GM10266 (cell line): Measurements from ENCODE around the gene NDUFV2.

Source experiments
- DNase-seq: peaks from one replicate; pipeline ENCODE4 v3.0.0; 2012; ENCODE audit errors: extremely low spot score
- CTCF ChIP-seq: IDR thresholded peaks from 2 replicates; pipeline ENCODE4 v1.5.1; 2012; ENCODE audit warnings: mild to moderate bottlenecking, low read depth; ENCODE audit not compliant: control insufficient read depth, insufficient read depth; ENCODE audit errors: missing control alignments

The NDUFV2 gene

GRCh38 chr18:9135081-9135911 lies 32.8 kb downstream of the NDUFV2 start:
- TF ChIP-seq CTCF = no peak

DNA sequence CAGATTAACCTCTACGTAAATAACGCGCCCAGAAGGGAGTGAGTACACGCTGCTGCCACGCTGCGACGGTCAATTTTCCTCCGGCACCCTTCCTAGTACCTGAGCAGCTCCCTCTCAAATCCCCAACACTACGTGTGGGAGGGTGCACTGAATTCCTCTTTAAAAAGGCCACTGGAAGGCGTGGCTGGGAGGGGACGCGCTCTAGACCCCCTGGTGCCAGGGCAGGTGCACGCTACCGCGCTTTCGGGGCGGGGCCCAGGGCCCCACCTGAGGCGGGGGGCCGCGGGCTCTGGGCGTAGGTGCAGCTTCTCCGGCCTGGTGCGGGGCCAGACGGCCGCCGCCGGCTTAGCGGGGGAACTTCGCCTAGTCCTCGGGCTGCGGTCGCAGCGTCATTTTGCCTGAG lies 33.4 kb downstream of the NDUFV2 start:
- DNase-seq = no peak
- no peak for TF ChIP-seq CTCF

More at GRCh38 chr18:9135081-9135911, 32.8 kb downstream of the NDUFV2 start:
- no peak for DNase-seq

DNA sequence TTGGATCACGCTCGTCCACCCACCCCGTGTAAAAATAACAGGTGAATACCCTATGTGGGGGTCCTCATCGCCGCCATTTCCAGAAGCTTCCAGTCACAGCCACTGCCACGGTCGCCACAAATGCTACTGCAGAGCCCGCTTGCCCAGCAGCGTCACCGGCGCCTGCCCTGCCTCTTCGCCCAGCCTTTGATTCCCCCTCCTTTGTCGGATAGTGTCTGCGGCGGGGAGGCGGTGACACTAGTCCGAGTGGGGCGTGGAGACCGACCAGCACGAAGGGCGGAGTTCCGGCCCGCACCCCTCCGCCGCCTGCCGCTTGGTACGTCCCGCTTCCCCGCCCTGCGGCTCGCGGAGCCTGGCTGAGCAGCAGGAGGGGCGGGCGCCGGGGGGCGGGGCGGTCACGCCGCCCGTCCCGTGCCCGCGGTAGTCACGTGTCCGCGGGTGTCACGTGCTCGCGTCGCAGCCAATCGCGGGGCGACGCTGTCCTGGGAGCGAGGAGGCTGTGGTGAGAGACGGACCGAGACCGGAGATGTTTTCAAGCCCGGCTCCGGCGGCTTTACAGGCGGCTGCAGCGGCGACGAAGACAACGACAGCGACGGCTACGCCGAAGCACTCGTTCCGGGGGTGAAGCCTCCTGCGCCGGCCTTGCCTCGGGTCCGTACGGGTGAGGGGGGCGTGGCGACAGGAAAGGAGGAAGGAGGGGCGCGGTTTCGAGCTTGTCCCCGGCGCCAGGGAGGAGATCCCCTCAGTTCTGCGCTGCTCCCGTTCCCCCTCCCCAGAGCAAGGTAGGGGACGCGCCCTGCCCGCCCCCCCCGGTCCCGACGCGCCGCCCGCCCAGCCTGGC lies 34.0 kb downstream of the NDUFV2 start, which contains the start of gene ANKRD12:
TSS of gene ANKRD12 (plus strand) at position 467 of the 841 bp plus-strand sequence. CDS start 45,652 bp downstream, outside the sequence.
- TF ChIP-seq CTCF = no peak
- DNase-seq = peak; percentile 97

- peak; percentile 88 for DNase-seq
- TF ChIP-seq CTCF = no peak
Observed at GRCh38 chr18:9137168-9138066, 34.9 kb downstream of the NDUFV2 start.

- no peak for DNase-seq
- no peak for TF ChIP-seq CTCF
Observed at GRCh38 chr18:9139400-9140039, 37.0 kb downstream of the NDUFV2 start.

- no peak for TF ChIP-seq CTCF
Observed at GRCh38 chr18:9140381-9140780, 37.9 kb downstream of the NDUFV2 start.

More at GRCh38 chr18:9140381-9140780, 37.9 kb downstream of the NDUFV2 start:
- DNase-seq = no peak
